ENCODE results near the gene NAA40. TPM values are rescaled to one million over a fixed set of nuclear protein-coding genes. Genes with fewer than 3 reads are reported as not detected.

NAA40 gene
- total RNA-seq, 1 experiment from 2014 or later = 44.4 TPM

GRCh38 chr11:63974259-63975143, 35.7 kb downstream of the NAA40 start, which contains the start of gene COX8A:
Gene COX8A, plus strand, starts transcription at chr11:63974620. Its CDS starts 61 bp downstream, at chr11:63974681.
- Histone ChIP-seq H3K18ac (ENCODE audit: insufficient read length, low read depth, low read length) (peak within 1 kb of the TSS; percentile 90), H3K79me1 (ENCODE audit: insufficient read depth, low read depth, low read length, poor library complexity, severe bottlenecking) (no peaks in the 10 kb centered on the region), H2BK15ac (ENCODE audit: low read depth, low read length) (no peak within 1 kb of the TSS), H3K4me1 (ENCODE audit: insufficient read depth, low read length) (peaks cover 11% of the 10 kb centered on the region; the same call in 1 of the 2 replicates), H2AFZ (ENCODE audit: low read length) (no peak within 1 kb of the TSS), H2BK12ac (ENCODE audit: insufficient read length, low read depth, low read length) (no peak within 1 kb of the TSS), H3K56ac (ENCODE audit: insufficient read length, low read depth, low read length) (no peak within 1 kb of the TSS), H3K9ac (ENCODE audit: extremely low read depth, insufficient read length, low read length) (peak within 1 kb of the TSS; percentile 88), H2AK5ac (ENCODE audit: insufficient read length, low read length) (no peak within 1 kb of the TSS), H4K8ac (replicated peaks; ENCODE audit: insufficient read length, low read depth, low read length) (no peak within 1 kb of the TSS), H2BK5ac (ENCODE audit: insufficient read length, low read length) (no peak within 1 kb of the TSS), H3K14ac (ENCODE audit: insufficient read depth, low read length) (peak within 1 kb of the TSS; percentile 96), H2BK20ac (ENCODE audit: low read depth, low read length, poor library complexity, severe bottlenecking) (no peak within 1 kb of the TSS), H3K27me3 (ENCODE audit: insufficient read depth, low read length) (no peaks in the 10 kb centered on the region), H3T11ph (ENCODE audit: low read length) (no peak within 1 kb of the TSS), H4K91ac (ENCODE audit: insufficient read length, low read depth, low read length) (no peak within 1 kb of the TSS), H3K9me3 (ENCODE audit: control insufficient read depth, low read depth, low read length) (no peaks in the 10 kb centered on the region), H4K5ac (ENCODE audit: insufficient read length, low read depth, low read length) (no peak within 1 kb of the TSS), H3K23me2 (ENCODE audit: insufficient read length, low read depth, low read length, poor library complexity, severe bottlenecking) (no peaks in the 10 kb centered on the region), H2BK120ac (ENCODE audit: low read depth, low read length, poor library complexity, severe bottlenecking) (no peak within 1 kb of the TSS), H3K27ac (ENCODE audit: insufficient read length, low read depth, low read length) (no peak within 1 kb of the TSS), H3K23ac (ENCODE audit: insufficient read length, low read depth, low read length) (no peak within 1 kb of the TSS), H3K4ac (ENCODE audit: low read depth, low read length) (no peak within 1 kb of the TSS), H3K79me2 (ENCODE audit: insufficient read depth, low read length) (peaks cover 6% of the 10 kb centered on the region; the same call in 1 of the 2 replicates), H3K4me2 (ENCODE audit: insufficient read depth, insufficient read length, low read length) (peak within 1 kb of the TSS; percentile 56), H4K20me1 (ENCODE audit: control insufficient read depth, insufficient read depth, insufficient read length) (no peaks in the 10 kb centered on the region)
- Mint-ChIP-seq H3K27ac (peak within 1 kb of the TSS; percentile 99 to 100 (median 100)), H3K4me3 (peak within 1 kb of the TSS; percentile 100), H3K36me3 (ENCODE audit: insufficient read depth in 1 of 3, low read depth in 3 of 3) (peaks cover 14 to 16% (median 15%) of the 10 kb centered on the region in 3 experiments), H3K9me3 (peaks cover 8 to 9% of the 10 kb centered on the region in 2 experiments), H3K4me1 (peaks cover 22 to 27% of the 10 kb centered on the region in 2 experiments), H3K27me3 (ENCODE audit: low read depth) (peaks cover 36% of the 10 kb centered on the region)
- WGBS (ENCODE audit: extremely low coverage, insufficient read length, low lambda C conversion rate) = no CpG with 5 or more reads among the region's 67 CpGs
- DNase-seq = peak; percentile 99
- TF ChIP-seq, protein P1, sequence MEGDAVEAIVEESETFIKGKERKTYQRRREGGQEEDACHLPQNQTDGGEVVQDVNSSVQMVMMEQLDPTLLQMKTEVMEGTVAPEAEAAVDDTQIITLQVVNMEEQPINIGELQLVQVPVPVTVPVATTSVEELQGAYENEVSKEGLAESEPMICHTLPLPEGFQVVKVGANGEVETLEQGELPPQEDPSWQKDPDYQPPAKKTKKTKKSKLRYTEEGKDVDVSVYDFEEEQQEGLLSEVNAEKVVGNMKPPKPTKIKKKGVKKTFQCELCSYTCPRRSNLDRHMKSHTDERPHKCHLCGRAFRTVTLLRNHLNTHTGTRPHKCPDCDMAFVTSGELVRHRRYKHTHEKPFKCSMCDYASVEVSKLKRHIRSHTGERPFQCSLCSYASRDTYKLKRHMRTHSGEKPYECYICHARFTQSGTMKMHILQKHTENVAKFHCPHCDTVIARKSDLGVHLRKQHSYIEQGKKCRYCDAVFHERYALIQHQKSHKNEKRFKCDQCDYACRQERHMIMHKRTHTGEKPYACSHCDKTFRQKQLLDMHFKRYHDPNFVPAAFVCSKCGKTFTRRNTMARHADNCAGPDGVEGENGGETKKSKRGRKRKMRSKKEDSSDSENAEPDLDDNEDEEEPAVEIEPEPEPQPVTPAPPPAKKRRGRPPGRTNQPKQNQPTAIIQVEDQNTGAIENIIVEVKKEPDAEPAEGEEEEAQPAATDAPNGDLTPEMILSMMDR (conservative IDR thresholded peaks at IDR 0.05) = no peak; the same call in 2 of the 3 replicates

Data from H9 (cell line).